HG02870 (cell line): ENCODE data around the gene LGMN.

ENCODE experiments used
- ATAC-seq: cut with Tn5 transposase; IDR thresholded peaks from one replicate; pipeline ENCODE4 v1.9.1; 2021; ENCODE audit warnings: mild to moderate bottlenecking, moderate library complexity; ENCODE audit not compliant: unreplicated experiment

The LGMN gene

GRCh38 chr14:92679246-92679645 is 69.2 kb downstream of the LGMN start:
- ATAC-seq, result no peak

GRCh38 chr14:92678766-92679165 is 69.7 kb downstream of the LGMN start:
- ATAC-seq, result no peak

GRCh38 chr14:92677955-92678354 is 70.5 kb downstream of the LGMN start:
- no peak for ATAC-seq

- ATAC-seq, result peak; percentile 75
Observed at GRCh38 chr14:92677087-92677668, 71.2 kb downstream of the LGMN start.

GRCh38 chr14:92676403-92677086 is 71.9 kb downstream of the LGMN start:
- ATAC-seq, result no peak

- no peak for ATAC-seq
Observed at GRCh38 chr14:92675976-92676375, 72.5 kb downstream of the LGMN start.

- ATAC-seq, result no peak
Observed at GRCh38 chr14:92675421-92675820, 73.0 kb downstream of the LGMN start.

- ATAC-seq, result no peak
Observed at GRCh38 chr14:92673601-92674150, 74.8 kb downstream of the LGMN start.

GRCh38 chr14:92670643-92671366 is 77.6 kb downstream of the LGMN start:
- ATAC-seq, result no peak

GRCh38 chr14:92670160-92670559 is 78.3 kb downstream of the LGMN start:
- no peak for ATAC-seq

GRCh38 chr14:92668276-92668973 is 80.0 kb downstream of the LGMN start:
- no peak for ATAC-seq

GRCh38 chr14:92666251-92666650 is 82.2 kb downstream of the LGMN start:
- ATAC-seq, result no peak

GRCh38 chr14:92665661-92666110 is 82.7 kb downstream of the LGMN start:
- no peak for ATAC-seq

- ATAC-seq, result no peak
Observed at GRCh38 chr14:92663049-92663448, 85.4 kb downstream of the LGMN start.

- no peak for ATAC-seq
Observed at GRCh38 chr14:92660571-92660970, 87.9 kb downstream of the LGMN start.

GRCh38 chr14:92659765-92660561 is 88.5 kb downstream of the LGMN start:
- no peak for ATAC-seq

GRCh38 chr14:92658684-92659083 is 89.7 kb downstream of the LGMN start:
- no peak for ATAC-seq

GRCh38 chr14:92658160-92658559 is 90.3 kb downstream of the LGMN start:
- ATAC-seq, result no peak

- ATAC-seq, result no peak
Observed at GRCh38 chr14:92657457-92658142, 90.8 kb downstream of the LGMN start.
